Upper lobe of left lung (tissue), 6 donors: Measurements from ENCODE around the gene ZNF8. TPM values are rescaled to one million over a fixed set of nuclear protein-coding genes. Genes with fewer than 3 reads are reported as not detected.

Source experiments
- ATAC-seq, 2 donors: fragments of 200-7000 bp; cut with Tn5 transposase; one replicate each; pipeline ENCODE4 v1.9.1; 2022; ENCODE audit warnings: mild to moderate bottlenecking in 2 of 2, moderate library complexity in 2 of 2; ENCODE audit not compliant: low FRiP score in 2 of 2
- DNase-seq, 2 donors: peaks; one replicate each; pipeline ENCODE4 v3.0.0-alpha.2; 2019 to 2020
- H3K27ac ChIP-seq, 4 donors: fragments of 200-600 bp; sonication (generic); one replicate each; pipeline ENCODE4 v1.5.1; 2016 to 2019
- H3K27me3 ChIP-seq, 4 donors: fragments of 200-600 bp; sonication (generic); one replicate each; pipeline ENCODE4 v1.5.1; 2017 to 2019
- H3K36me3 ChIP-seq, 4 donors: fragments of 200-600 bp; sonication (generic); one replicate each; pipeline ENCODE4 v1.5.1; 2016 to 2019
- H3K4me1 ChIP-seq, 4 donors: fragments of 200-600 bp; sonication (generic); one replicate each; pipeline ENCODE4 v1.5.1; 2018 to 2019
- H3K4me3 ChIP-seq, 4 donors: fragments of 200-600 bp; sonication (generic); one replicate each; pipeline ENCODE4 v1.5.1; 2017 to 2019; ENCODE audit warnings: mild to moderate bottlenecking in 2 of 4, moderate library complexity in 1 of 4
- H3K9me3 ChIP-seq, 4 donors: fragments of 200-600 bp; sonication (generic); one replicate each; pipeline ENCODE4 v1.5.1; 2018 to 2019
- EP300 ChIP-seq, 4 donors: sonication (generic); formaldehyde crosslinking; IDR thresholded peaks; one replicate each; pipeline ENCODE4 v1.5.1; 2017; ENCODE audit warnings: antibody characterized with exemption in 4 of 4, control low read depth in 2 of 4
- POLR2A ChIP-seq, 4 donors: fragments of 450-650 bp; IDR thresholded peaks; one replicate each; pipeline ENCODE4 v1.5.1; 2016 to 2017; ENCODE audit warnings: antibody characterized with exemption in 4 of 4, mild to moderate bottlenecking in 2 of 4
- POLR2AphosphoS5 ChIP-seq, 2 donors: sonication (generic); formaldehyde crosslinking; IDR thresholded peaks; one replicate each; pipeline ENCODE4 v1.5.1; 2017; ENCODE audit warnings: antibody characterized with exemption in 2 of 2
- WGBS, 2 donors: methylation state at CpG; one replicate each; pipeline ENCODE4 v1.1.5; 2017 to 2018; 5-methylcytosine and 5-hydroxymethylcytosine counted together
- total RNA-seq, 6 donors: library from RNA; depleted of rRNA in 4 of 6; stranded (reverse); fragments of >200 nt in 4 of 6; gene quantifications; one replicate each; pipeline versions ENCODE4 v1.1.0 to v1.2.1, GENCODE V29; 2016 to 2021
- TF ChIP-seq, protein P1 (sequence below), 6 experiments: fragments of 450-650 bp in 4 of 6; fragments of 200-600 bp in 2 of 6; sonication (generic) in 2 of 6; IDR thresholded peaks; one replicate each; pipeline ENCODE4 v1.5.1; 2016 to 2019; ENCODE audit warnings: antibody characterized with exemption in 6 of 6
- donor health status: DM: no; HTN: no; CAD: no; lungs with moderate emphysema.
- donor health status: DM: no; HTN: yes; CAD: no; lungs with severe emphysema.

The ZNF8 gene
- total RNA-seq, 6 donors from 2014 or later = 4.5 to 13.6 (median 7.1) TPM

DNA sequence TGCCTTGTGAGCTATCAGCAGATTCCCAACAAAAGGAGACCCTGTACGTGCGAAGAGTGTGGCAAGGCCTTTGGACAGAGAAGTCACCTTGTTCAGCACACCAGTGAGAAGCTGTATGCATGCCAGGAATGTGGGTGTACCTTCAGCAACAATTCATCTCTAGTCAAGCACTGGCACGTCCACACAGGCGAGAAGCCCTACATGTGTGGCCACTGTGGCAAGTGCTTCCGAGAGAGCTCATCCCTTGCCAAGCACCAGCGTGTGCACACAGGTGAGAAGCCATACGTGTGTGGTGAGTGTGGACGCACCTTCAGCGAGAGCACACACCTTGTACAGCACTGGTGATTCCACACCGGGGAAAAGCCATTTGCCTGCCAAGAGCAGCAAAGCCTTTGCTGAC is 40.5 kb downstream of the ZNF8 start:
- H3K27me3 ChIP-seq = no peaks in the 10 kb centered on the region
- H3K4me1 ChIP-seq = no peaks in the 10 kb centered on the region
- H3K4me3 ChIP-seq = no peak overlapping the region
- WGBS, 2 donors = 95 to 100% methylated on average over 6 to 10 of the region's 10 CpGs
- DNase-seq (no peak), ATAC-seq (no peak)
- peaks cover 0 to 29% (median 19%) of the 10 kb centered on the region in 4 donors for H3K36me3 ChIP-seq
- no peak overlapping the region for H3K27ac ChIP-seq
- TF ChIP-seq POLR2AphosphoS5 (IDR thresholded peaks at IDR 0.05) (no peak), POLR2A (IDR thresholded peaks at IDR 0.05) (no peak), EP300 (IDR thresholded peaks at IDR 0.05) (no peak)
- TF ChIP-seq, protein P1, sequence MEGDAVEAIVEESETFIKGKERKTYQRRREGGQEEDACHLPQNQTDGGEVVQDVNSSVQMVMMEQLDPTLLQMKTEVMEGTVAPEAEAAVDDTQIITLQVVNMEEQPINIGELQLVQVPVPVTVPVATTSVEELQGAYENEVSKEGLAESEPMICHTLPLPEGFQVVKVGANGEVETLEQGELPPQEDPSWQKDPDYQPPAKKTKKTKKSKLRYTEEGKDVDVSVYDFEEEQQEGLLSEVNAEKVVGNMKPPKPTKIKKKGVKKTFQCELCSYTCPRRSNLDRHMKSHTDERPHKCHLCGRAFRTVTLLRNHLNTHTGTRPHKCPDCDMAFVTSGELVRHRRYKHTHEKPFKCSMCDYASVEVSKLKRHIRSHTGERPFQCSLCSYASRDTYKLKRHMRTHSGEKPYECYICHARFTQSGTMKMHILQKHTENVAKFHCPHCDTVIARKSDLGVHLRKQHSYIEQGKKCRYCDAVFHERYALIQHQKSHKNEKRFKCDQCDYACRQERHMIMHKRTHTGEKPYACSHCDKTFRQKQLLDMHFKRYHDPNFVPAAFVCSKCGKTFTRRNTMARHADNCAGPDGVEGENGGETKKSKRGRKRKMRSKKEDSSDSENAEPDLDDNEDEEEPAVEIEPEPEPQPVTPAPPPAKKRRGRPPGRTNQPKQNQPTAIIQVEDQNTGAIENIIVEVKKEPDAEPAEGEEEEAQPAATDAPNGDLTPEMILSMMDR (IDR thresholded peaks at IDR 0.05) = no peak
- no peaks in the 10 kb centered on the region for H3K9me3 ChIP-seq

GRCh38 chr19:58325311-58326022 is 46.7 kb downstream of the ZNF8 start:
- WGBS, 2 donors = 83 to 96% methylated on average over 6 of the region's 6 CpGs
- Histone ChIP-seq H3K27ac (no peak overlapping the region), H3K4me1 (peaks cover 18 to 32% (median 21%) of the 10 kb centered on the region in 4 donors), H3K9me3 (no peaks in the 10 kb centered on the region), H3K4me3 (peak overlapping the region in 2 of 4 donors; percentile 76 to 83), H3K36me3 (peaks cover 0 to 6% (median 0%) of the 10 kb centered on the region in 4 donors), H3K27me3 (no peaks in the 10 kb centered on the region)
- ATAC-seq = no peak
- TF ChIP-seq EP300 (IDR thresholded peaks at IDR 0.05) (no peak), POLR2A (IDR thresholded peaks at IDR 0.05) (no peak), POLR2AphosphoS5 (IDR thresholded peaks at IDR 0.05) (no peak)
- TF ChIP-seq, protein P1 (IDR thresholded peaks at IDR 0.05) = no peak
- no peak for DNase-seq

GRCh38 chr19:58326501-58326913 is 47.8 kb downstream of the ZNF8 start:
- no peak for ATAC-seq
- no peak for DNase-seq
- H3K27ac ChIP-seq = peak overlapping the region; percentile 83 to 96 (median 92)
- TF ChIP-seq EP300 (IDR thresholded peaks at IDR 0.05) = no peak
- no peak for TF ChIP-seq POLR2AphosphoS5 (IDR thresholded peaks at IDR 0.05)
- TF ChIP-seq, protein P1 (IDR thresholded peaks at IDR 0.05) = no peak
- TF ChIP-seq POLR2A (IDR thresholded peaks at IDR 0.05) = no peak
- no peaks in the 10 kb centered on the region for H3K27me3 ChIP-seq
- 1 to 8% methylated on average over 9 of the region's 9 CpGs for WGBS, 2 donors
- peaks cover 18 to 32% (median 21%) of the 10 kb centered on the region in 4 donors for H3K4me1 ChIP-seq
- H3K9me3 ChIP-seq = no peaks in the 10 kb centered on the region
- H3K36me3 ChIP-seq = peaks cover 0 to 6% (median 0%) of the 10 kb centered on the region in 4 donors
- peak overlapping the region; percentile 66 to 89 (median 80) for H3K4me3 ChIP-seq

DNA sequence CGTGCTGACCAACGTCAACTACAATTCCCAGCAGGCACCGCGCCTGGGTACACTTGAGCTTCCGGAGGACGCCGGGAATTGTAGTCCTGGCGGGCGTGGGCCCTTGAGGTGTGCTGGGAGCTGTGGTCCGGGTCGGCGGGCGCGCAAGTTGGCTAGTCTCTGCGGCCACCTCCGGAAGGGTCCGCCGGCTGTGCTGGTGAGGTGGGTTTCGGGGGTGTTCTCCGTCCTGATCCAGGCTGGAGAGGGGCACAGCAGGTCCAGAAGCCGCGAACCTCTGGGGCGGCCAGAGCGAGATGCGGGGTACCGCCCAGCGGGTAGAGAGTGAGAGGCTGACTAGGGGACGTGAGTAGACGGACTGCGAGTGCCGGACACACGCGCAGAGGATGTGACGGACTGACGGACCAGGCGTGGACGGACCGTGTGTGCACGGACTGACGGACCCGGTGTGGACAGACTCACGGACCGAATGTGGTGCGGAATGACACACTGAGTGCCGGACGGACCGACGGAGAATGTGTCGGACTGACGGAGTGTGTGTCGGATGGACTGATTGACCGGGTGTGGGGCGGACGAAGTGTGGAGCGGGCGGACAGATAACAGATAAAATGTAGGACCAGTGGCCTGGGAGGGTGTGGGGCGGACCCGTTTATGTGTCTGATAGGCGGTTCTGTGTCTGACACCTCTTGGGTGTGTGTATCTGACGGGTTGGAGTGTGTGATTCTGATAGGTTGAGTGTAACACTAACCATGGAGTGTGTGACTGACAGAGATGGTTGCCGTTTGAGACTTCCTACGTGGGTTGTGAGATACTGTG is 48.4 kb downstream of the ZNF8 start, which contains the start of gene ZSCAN22:
Gene ZSCAN22, plus strand, starts transcription at position 81 of the 813 bp plus-strand sequence. CDS start 7,809 bp downstream, outside the sequence.
- peak within 1 kb of the TSS; percentile 66 to 89 (median 80) for H3K4me3 ChIP-seq
- ATAC-seq (peak; percentile 98), DNase-seq (peak; percentile 95 to 98)
- H3K9me3 ChIP-seq = no peaks in the 10 kb centered on the region
- 1% methylated on average over 16 to 62 of the region's 62 CpGs for WGBS, 2 donors
- peaks cover 18 to 32% (median 21%) of the 10 kb centered on the region in 4 donors for H3K4me1 ChIP-seq
- peaks cover 0 to 5% (median 0%) of the 10 kb centered on the region in 4 donors for H3K36me3 ChIP-seq
- peak within 1 kb of the TSS; percentile 83 to 96 (median 92) for H3K27ac ChIP-seq
- TF ChIP-seq POLR2A (IDR thresholded peaks at IDR 0.05) = peak in 3 of 4 donors; percentile 12 to 76 (median 38)
- TF ChIP-seq, protein P1 (IDR thresholded peaks at IDR 0.05) = peak in 3 of 6 experiments; percentile 12 to 22 (median 20)
- peak; percentile 80 to 84 for TF ChIP-seq POLR2AphosphoS5 (IDR thresholded peaks at IDR 0.05)
- TF ChIP-seq EP300 (IDR thresholded peaks at IDR 0.05) = no peak
- H3K27me3 ChIP-seq = no peaks in the 10 kb centered on the region
